Thoracic aorta (tissue), 2 donors: ENCODE results near the gene UNC13A. TPM values are rescaled to one million over a fixed set of nuclear protein-coding genes. Genes with fewer than 3 reads are reported as not detected.

Experiments
- ATAC-seq: fragments of 150-250 bp; one replicate; pipeline ENCODE4 v1.8.0; 2017; ENCODE audit warnings: low read depth; ENCODE audit not compliant: insufficient number of reproducible peaks, low FRiP score
- DNase-seq: peaks from one replicate; pipeline ENCODE4 v3.0.0-alpha.2; 2020; ENCODE audit warnings: low spot score
- H3K27ac ChIP-seq, 2 donors: fragments of 200-600 bp; sonication (generic); 1 replicate in 1 of 2; 2 replicates in 1 of 2; pipeline ENCODE4 v1.5.1; 2016; ENCODE audit warnings: mild to moderate bottlenecking in 2 of 2, moderate library complexity in 2 of 2
- H3K27me3 ChIP-seq: fragments of 200-600 bp; sonication (generic); replicated peaks from 2 replicates; pipeline ENCODE4 v1.6.0; 2016; ENCODE audit warnings: mild to moderate bottlenecking; ENCODE audit not compliant: insufficient read depth
- H3K36me3 ChIP-seq: fragments of 200-600 bp; sonication (generic); one replicate; pipeline ENCODE4 v1.5.1; 2016
- H3K4me1 ChIP-seq, 2 donors: fragments of 200-600 bp; sonication (generic); 1 replicate in 1 of 2; 2 replicates in 1 of 2; pipeline versions ENCODE4 v1.5.1 to v1.6.0; 2016; ENCODE audit warnings: low read depth in 2 of 2, mild to moderate bottlenecking in 1 of 2; ENCODE audit not compliant: control insufficient read depth in 1 of 2
- H3K4me3 ChIP-seq: fragments of 200-600 bp; sonication (generic); 2 replicates; pipeline ENCODE4 v1.5.1; 2016; ENCODE audit warnings: mild to moderate bottlenecking
- H3K9me3 ChIP-seq: fragments of 200-600 bp; sonication (generic); 2 replicates; pipeline ENCODE4 v1.5.1; 2016
- CTCF ChIP-seq: fragments of 200-600 bp; sonication (generic); IDR thresholded peaks from one replicate; pipeline ENCODE4 v1.5.1; 2019; ENCODE audit warnings: antibody characterized with exemption
- total RNA-seq, 2 donors: library from RNA; depleted of rRNA; stranded (reverse); fragments of >200 nt; gene quantifications; one replicate each; pipeline versions ENCODE4 v1.1.0 to v1.2.3, GENCODE V29; 2016

The UNC13A gene
- total RNA-seq, 2 donors from 2014 or later = 2.1 to 7.7 TPM

- ATAC-seq = no peak
- no peak overlapping the region for H3K27ac ChIP-seq
- no peaks in the 10 kb centered on the region for H3K27me3 ChIP-seq
- no peak for TF ChIP-seq CTCF
- peaks cover 8% of the 10 kb centered on the region for H3K9me3 ChIP-seq
- no peak overlapping the region for H3K4me3 ChIP-seq
- H3K4me1 ChIP-seq = no peaks in the 10 kb centered on the region
- no peak for DNase-seq
- H3K36me3 ChIP-seq = no peaks in the 10 kb centered on the region
Observed at GRCh38 chr19:17623224-17623935, 64.8 kb downstream of the UNC13A start.

GRCh38 chr19:17620696-17621095, 67.5 kb downstream of the UNC13A start:
- Histone ChIP-seq H3K27ac (no peak overlapping the region), H3K4me3 (no peak overlapping the region), H3K27me3 (no peaks in the 10 kb centered on the region), H3K4me1 (peaks cover 0 to 8% of the 10 kb centered on the region in 2 donors), H3K36me3 (no peaks in the 10 kb centered on the region), H3K9me3 (peaks cover 8% of the 10 kb centered on the region)
- ATAC-seq (no peak), DNase-seq (no peak)
- no peak for TF ChIP-seq CTCF

- no peak for ATAC-seq
- H3K27me3 ChIP-seq = no peaks in the 10 kb centered on the region
- TF ChIP-seq CTCF = no peak
- no peak overlapping the region for H3K4me3 ChIP-seq
- H3K9me3 ChIP-seq = peaks cover 8% of the 10 kb centered on the region
- no peak overlapping the region for H3K27ac ChIP-seq
- peaks cover 0 to 8% of the 10 kb centered on the region in 2 donors for H3K4me1 ChIP-seq
- DNase-seq = no peak
- no peaks in the 10 kb centered on the region for H3K36me3 ChIP-seq
Observed at GRCh38 chr19:17618936-17619335, 69.2 kb downstream of the UNC13A start.

GRCh38 chr19:17618281-17618903, 69.8 kb downstream of the UNC13A start:
- peaks cover 8% of the 10 kb centered on the region for H3K9me3 ChIP-seq
- H3K36me3 ChIP-seq = no peaks in the 10 kb centered on the region
- no peak for DNase-seq
- TF ChIP-seq CTCF = no peak
- ATAC-seq = no peak
- no peaks in the 10 kb centered on the region for H3K27me3 ChIP-seq
- H3K27ac ChIP-seq = no peak overlapping the region
- peaks cover 0 to 8% of the 10 kb centered on the region in 2 donors for H3K4me1 ChIP-seq
- H3K4me3 ChIP-seq = no peak overlapping the region

GRCh38 chr19:17617807-17618192, 70.4 kb downstream of the UNC13A start:
- DNase-seq (no peak), ATAC-seq (no peak)
- no peak overlapping the region for H3K4me3 ChIP-seq
- H3K27ac ChIP-seq = no peak overlapping the region
- TF ChIP-seq CTCF = no peak
- peaks cover 0 to 8% of the 10 kb centered on the region in 2 donors for H3K4me1 ChIP-seq
- H3K9me3 ChIP-seq = peaks cover 8% of the 10 kb centered on the region
- no peaks in the 10 kb centered on the region for H3K27me3 ChIP-seq
- H3K36me3 ChIP-seq = no peaks in the 10 kb centered on the region
